Measurements from ENCODE around the gene PRCD.

Gene PRCD

GRCh38 chr17:76547183-76547641, 7.4 kb downstream of the PRCD start:
- TF ChIP-seq EZH2 (IDR thresholded peaks at IDR 0.05; ENCODE audit: borderline replicate concordance, low read depth, low read length, severe bottlenecking) = no peak
- peak; percentile 75 for TF ChIP-seq CTCF (IDR thresholded peaks at IDR 0.05; ENCODE audit: borderline replicate concordance, extremely low read depth, low read length, poor library complexity, severe bottlenecking)
- H3K27ac ChIP-seq (ENCODE audit: low read length) = no peak overlapping the region
- no peaks in the 10 kb centered on the region for H4K20me1 ChIP-seq (ENCODE audit: insufficient read depth, low read length)
- H3K4me1 ChIP-seq (ENCODE audit: insufficient read depth, low read length) = peaks cover 11% of the 10 kb centered on the region
- no peaks in the 10 kb centered on the region for H3K79me2 ChIP-seq (ENCODE audit: insufficient read depth, low read length)
- H3K4me2 ChIP-seq (ENCODE audit: insufficient read depth, low read length) = no peak overlapping the region
- H3K36me3 ChIP-seq (ENCODE audit: insufficient read depth, low read length) = no peaks in the 10 kb centered on the region
- no peak overlapping the region for H3K9ac ChIP-seq (ENCODE audit: low read depth, low read length)
- H3K27me3 ChIP-seq (ENCODE audit: insufficient read depth, low read length, poor library complexity) = no peaks in the 10 kb centered on the region
- no peak overlapping the region for H2AFZ ChIP-seq (ENCODE audit: low read depth, low read length)
- ATAC-seq (ENCODE audit: insufficient read depth, low read depth) (peak; percentile 90), DNase-seq (peak; percentile 70)
- no peaks in the 10 kb centered on the region for H3K9me3 ChIP-seq (ENCODE audit: insufficient read depth, low read length, severe bottlenecking)
- no peak overlapping the region for H3K4me3 ChIP-seq (ENCODE audit: low read depth in 1 of 2, low read length in 2 of 2)

GRCh38 chr17:76547642-76548202, 7.9 kb downstream of the PRCD start:
- ATAC-seq (ENCODE audit: insufficient read depth, low read depth) (no peak), DNase-seq (no peak)
- Histone ChIP-seq H3K36me3 (ENCODE audit: insufficient read depth, low read length) (no peaks in the 10 kb centered on the region), H3K9ac (ENCODE audit: low read depth, low read length) (no peak overlapping the region), H4K20me1 (ENCODE audit: insufficient read depth, low read length) (no peaks in the 10 kb centered on the region), H3K9me3 (ENCODE audit: insufficient read depth, low read length, severe bottlenecking) (no peaks in the 10 kb centered on the region), H3K4me1 (ENCODE audit: insufficient read depth, low read length) (peaks cover 11% of the 10 kb centered on the region), H3K27ac (ENCODE audit: low read length) (no peak overlapping the region), H3K4me3 (ENCODE audit: low read depth in 1 of 2, low read length in 2 of 2) (no peak overlapping the region), H3K79me2 (ENCODE audit: insufficient read depth, low read length) (no peaks in the 10 kb centered on the region), H2AFZ (ENCODE audit: low read depth, low read length) (no peak overlapping the region), H3K27me3 (ENCODE audit: insufficient read depth, low read length, poor library complexity) (no peaks in the 10 kb centered on the region), H3K4me2 (ENCODE audit: insufficient read depth, low read length) (no peak overlapping the region)
- no peak for TF ChIP-seq EZH2 (IDR thresholded peaks at IDR 0.05; ENCODE audit: borderline replicate concordance, low read depth, low read length, severe bottlenecking)
- no peak for TF ChIP-seq CTCF (IDR thresholded peaks at IDR 0.05; ENCODE audit: borderline replicate concordance, extremely low read depth, low read length, poor library complexity, severe bottlenecking)

GRCh38 chr17:76548378-76549214, 8.8 kb downstream of the PRCD start:
- TF ChIP-seq EZH2 (IDR thresholded peaks at IDR 0.05; ENCODE audit: borderline replicate concordance, low read depth, low read length, severe bottlenecking) (no peak), CTCF (IDR thresholded peaks at IDR 0.05; ENCODE audit: borderline replicate concordance, extremely low read depth, low read length, poor library complexity, severe bottlenecking) (no peak)
- H3K27me3 ChIP-seq (ENCODE audit: insufficient read depth, low read length, poor library complexity) = no peaks in the 10 kb centered on the region
- no peaks in the 10 kb centered on the region for H3K36me3 ChIP-seq (ENCODE audit: insufficient read depth, low read length)
- H3K4me2 ChIP-seq (ENCODE audit: insufficient read depth, low read length) = no peak overlapping the region
- H4K20me1 ChIP-seq (ENCODE audit: insufficient read depth, low read length) = no peaks in the 10 kb centered on the region
- H3K4me1 ChIP-seq (ENCODE audit: insufficient read depth, low read length) = peaks cover 11% of the 10 kb centered on the region
- H3K27ac ChIP-seq (ENCODE audit: low read length) = no peak overlapping the region
- DNase-seq = no peak
- ATAC-seq (ENCODE audit: insufficient read depth, low read depth) = no peak
- H2AFZ ChIP-seq (ENCODE audit: low read depth, low read length) = no peak overlapping the region
- H3K79me2 ChIP-seq (ENCODE audit: insufficient read depth, low read length) = no peaks in the 10 kb centered on the region
- H3K9ac ChIP-seq (ENCODE audit: low read depth, low read length) = no peak overlapping the region
- H3K4me3 ChIP-seq (ENCODE audit: low read depth in 1 of 2, low read length in 2 of 2) = no peak overlapping the region
- no peaks in the 10 kb centered on the region for H3K9me3 ChIP-seq (ENCODE audit: insufficient read depth, low read length, severe bottlenecking)

Data from DND-41 (cell line).